ENCODE results near the gene SPP2.

SPP2 gene

DNA sequence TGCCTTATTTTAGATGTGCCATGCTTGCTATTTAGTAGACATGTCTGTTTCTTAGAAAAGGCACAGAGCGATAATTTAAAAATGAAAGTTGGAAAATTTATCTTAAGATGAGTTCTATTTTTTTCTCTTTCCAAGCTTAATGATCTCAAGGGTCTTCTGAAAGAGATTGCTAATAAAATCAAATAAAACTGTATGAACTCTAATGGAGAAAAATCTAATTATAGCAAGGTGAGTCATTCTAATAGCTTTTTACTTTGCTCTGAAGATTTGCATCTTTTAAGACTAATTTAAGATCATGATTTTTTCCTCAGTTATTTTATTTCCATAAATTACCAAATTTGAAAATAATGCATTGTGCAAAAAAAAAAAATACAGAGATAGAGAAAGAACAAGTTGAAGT lies 36.1 kb upstream of the SPP2 start:
- TF ChIP-seq, protein P1, sequence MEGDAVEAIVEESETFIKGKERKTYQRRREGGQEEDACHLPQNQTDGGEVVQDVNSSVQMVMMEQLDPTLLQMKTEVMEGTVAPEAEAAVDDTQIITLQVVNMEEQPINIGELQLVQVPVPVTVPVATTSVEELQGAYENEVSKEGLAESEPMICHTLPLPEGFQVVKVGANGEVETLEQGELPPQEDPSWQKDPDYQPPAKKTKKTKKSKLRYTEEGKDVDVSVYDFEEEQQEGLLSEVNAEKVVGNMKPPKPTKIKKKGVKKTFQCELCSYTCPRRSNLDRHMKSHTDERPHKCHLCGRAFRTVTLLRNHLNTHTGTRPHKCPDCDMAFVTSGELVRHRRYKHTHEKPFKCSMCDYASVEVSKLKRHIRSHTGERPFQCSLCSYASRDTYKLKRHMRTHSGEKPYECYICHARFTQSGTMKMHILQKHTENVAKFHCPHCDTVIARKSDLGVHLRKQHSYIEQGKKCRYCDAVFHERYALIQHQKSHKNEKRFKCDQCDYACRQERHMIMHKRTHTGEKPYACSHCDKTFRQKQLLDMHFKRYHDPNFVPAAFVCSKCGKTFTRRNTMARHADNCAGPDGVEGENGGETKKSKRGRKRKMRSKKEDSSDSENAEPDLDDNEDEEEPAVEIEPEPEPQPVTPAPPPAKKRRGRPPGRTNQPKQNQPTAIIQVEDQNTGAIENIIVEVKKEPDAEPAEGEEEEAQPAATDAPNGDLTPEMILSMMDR (IDR thresholded peaks at IDR 0.05; ENCODE audit: borderline replicate concordance, insufficient read depth, low read depth, low read length) = no peak
- H3K4me3 ChIP-seq (ENCODE audit: low read depth, low read length) = no peak overlapping the region

DNA sequence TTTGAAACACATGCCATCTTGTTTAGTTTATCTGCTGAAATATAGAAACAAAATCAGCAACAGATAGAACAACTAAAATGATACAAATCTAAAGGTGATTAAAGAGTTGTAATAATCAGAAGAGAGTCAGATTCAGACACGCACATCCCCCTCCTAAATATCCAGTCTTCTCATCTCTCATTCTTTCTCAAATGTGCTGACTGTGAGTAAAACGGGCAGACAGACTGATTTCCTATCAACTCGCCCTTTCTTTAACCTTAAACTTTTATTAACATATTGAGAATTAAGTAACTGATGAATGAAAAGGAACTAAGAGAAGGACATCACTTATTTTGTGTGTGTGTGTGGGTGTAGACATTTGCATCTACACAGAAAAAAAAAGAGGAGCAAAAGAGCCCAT lies 34.6 kb upstream of the SPP2 start:
- TF ChIP-seq, protein P1 (IDR thresholded peaks at IDR 0.05; ENCODE audit: borderline replicate concordance, insufficient read depth, low read depth, low read length) = no peak
- H3K4me3 ChIP-seq (ENCODE audit: low read depth, low read length) = no peak overlapping the region

DNA sequence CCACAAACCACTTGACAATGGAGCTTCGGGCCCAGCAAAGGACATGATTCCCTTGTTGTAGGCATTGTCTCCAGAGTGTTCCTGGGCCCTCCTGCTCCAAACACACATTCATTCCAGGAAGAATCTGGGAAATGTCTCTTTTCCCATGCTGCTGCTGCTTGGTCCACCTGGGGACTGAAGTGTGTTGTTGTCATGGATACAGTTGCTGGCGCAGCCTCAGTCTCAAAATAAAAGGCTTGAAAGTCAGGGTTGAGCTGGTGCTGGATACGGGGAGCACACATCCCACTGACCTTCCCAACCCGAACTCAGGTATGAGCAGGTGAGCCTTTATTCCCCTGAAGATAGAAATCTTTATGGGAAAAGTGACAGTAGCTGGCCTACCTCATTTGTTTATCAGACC lies 30.6 kb upstream of the SPP2 start:
- TF ChIP-seq, protein P1 (IDR thresholded peaks at IDR 0.05; ENCODE audit: borderline replicate concordance, insufficient read depth, low read depth, low read length) = no peak
- H3K4me3 ChIP-seq (ENCODE audit: low read depth, low read length) = no peak overlapping the region

DNA sequence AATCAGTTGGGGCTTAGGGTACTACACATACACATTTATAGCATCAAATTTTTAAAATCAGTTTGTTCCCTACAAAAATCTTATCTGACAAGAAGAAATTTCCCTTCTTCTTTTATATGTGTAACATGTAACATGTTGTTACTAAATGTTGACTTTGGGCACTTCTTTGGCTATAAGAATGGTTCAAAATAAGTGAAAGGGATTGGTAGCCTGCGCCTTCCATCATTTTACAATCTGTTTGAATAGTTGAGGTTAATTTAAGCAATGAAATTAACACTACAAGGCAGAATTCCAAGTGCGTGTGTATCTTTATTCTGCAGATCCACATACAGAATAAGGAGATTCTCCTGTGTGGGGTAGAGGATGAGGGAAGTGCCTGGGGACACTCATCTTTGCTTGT lies 30.2 kb upstream of the SPP2 start:
- H3K4me3 ChIP-seq (ENCODE audit: low read depth, low read length) = no peak overlapping the region
- TF ChIP-seq, protein P1 (IDR thresholded peaks at IDR 0.05; ENCODE audit: borderline replicate concordance, insufficient read depth, low read depth, low read length) = no peak

DNA sequence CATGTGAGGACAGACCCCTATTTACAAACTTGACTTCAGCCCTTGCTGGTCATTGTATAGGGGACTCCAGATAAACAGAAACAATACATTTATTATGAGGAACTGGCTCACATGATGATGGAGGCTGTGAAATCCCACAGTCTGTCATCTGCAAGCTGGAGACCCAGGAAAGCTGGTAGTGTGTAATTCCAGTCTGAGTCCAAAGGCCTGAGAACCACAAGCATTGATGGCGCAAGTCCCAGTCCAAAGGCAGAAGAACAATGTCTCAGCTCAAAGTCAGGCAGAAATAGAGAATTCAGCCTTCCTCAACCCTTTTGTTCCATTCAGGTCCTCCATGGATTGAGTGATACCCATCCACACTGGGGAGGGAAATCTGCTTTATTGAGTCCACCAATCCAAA lies 28.1 kb upstream of the SPP2 start:
- H3K4me3 ChIP-seq (ENCODE audit: low read depth, low read length) = no peak overlapping the region

DNA sequence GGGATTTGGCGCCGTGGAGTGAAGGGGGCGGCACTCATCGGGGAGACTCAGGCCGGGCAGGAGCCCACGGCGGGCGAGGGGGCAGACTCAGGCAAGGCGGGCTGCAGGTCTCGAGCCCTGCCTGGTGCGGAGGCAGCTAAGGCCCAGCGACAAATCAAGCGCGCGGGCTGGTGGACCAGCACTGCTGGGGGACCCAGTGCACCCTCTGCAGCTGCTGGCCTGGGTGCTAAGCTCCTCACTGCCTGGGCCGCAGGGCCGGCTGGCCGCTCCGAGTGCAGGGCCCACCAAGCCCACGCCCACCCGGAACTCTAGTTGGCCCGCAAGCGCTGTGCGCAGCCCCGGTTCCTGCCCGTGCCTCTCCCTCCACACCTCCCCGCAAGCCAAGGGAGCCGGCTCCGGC lies 26.2 kb upstream of the SPP2 start:
- H3K4me3 ChIP-seq (ENCODE audit: low read depth, low read length) = no peak overlapping the region
- TF ChIP-seq, protein P1 (IDR thresholded peaks at IDR 0.05; ENCODE audit: borderline replicate concordance, insufficient read depth, low read depth, low read length) = no peak

More for the DNA sequence above, 28.1 kb upstream of the SPP2 start:
- TF ChIP-seq, protein P1 (IDR thresholded peaks at IDR 0.05; ENCODE audit: borderline replicate concordance, insufficient read depth, low read depth, low read length) = no peak

DNA sequence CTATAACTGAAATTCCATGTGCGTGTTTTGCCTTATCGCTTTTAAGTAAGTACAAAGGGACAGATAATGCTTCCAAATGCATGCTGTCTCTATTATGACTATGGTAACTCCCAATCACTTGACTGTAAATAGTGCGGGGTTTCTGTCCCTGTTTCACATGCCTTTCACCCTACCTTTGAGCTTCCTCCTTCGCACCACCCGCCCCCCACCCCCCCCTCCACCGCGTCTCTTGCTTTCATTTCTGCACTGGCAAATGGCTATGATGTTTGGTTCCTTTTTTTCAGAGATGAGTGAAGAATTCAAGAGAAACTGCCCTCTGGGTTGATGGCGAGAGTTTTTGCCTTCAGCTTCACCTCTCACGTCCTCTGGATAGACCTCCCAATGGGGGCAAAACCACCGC lies 25.0 kb upstream of the SPP2 start:
- TF ChIP-seq, protein P1 (IDR thresholded peaks at IDR 0.05; ENCODE audit: borderline replicate concordance, insufficient read depth, low read depth, low read length) = no peak
- H3K4me3 ChIP-seq (ENCODE audit: low read depth, low read length) = no peak overlapping the region

All from GM12875 (cell line).